ENCODE measurements around the gene ADD1.

The ADD1 gene

DNA sequence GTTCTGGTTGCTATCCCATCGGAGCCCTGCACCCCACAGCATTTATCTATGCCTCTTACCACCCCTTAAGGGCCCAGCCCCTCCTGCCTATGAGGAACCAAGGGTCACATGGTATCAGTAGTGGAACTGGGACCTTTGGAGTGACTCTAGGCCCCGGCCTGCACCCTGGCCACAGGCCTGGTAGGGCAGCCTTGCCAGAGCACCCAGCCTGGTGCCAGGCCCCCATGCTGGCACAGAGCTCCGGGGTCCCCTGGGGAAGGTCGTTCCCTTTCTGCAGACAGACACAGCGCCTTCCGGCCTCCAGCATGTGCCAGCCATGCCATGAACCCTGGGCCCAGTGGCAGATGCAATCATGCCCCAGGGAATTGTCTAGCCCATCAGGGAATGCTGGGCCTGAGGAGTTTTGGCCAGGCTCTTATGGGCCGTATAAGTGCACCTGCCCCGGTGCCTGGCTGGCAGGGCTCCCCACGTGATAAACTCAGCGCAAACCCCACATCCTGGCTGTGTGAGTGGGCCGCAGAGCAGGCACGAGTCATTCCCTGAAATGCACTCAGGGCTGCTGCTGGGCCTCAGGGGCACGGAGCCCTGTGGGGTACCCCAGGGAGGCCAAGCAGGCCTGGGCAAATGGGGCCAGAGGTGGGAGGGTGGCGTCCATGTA, 19.8 kb upstream of the ADD1 start:
- DNase-seq: no peak

DNA sequence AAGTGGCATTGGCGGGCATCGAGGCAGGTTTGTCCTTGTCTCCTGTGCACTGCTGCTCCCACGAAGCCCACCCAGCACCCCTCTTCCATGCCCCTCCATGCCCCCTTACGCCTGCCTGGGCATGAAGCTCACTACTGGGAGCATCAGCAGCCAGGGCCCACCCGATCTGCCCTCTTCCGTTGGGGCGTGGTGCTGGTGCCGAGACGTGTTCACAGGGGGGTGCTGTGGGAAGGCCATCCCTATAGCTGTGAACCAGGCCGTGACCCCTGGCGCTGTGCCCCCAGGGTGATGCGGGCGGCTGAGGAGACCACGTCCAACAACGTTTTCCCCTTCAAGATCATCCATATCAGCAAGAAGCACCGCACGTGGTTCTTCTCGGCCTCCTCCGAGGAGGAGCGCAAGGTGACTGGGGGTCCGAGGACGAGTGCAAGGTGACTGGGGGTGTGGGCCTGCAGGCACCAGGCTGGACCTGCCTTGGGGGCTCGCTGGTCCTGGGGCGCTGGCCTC, 19.3 kb upstream of the ADD1 start:
- DNase-seq: no peak

DNA sequence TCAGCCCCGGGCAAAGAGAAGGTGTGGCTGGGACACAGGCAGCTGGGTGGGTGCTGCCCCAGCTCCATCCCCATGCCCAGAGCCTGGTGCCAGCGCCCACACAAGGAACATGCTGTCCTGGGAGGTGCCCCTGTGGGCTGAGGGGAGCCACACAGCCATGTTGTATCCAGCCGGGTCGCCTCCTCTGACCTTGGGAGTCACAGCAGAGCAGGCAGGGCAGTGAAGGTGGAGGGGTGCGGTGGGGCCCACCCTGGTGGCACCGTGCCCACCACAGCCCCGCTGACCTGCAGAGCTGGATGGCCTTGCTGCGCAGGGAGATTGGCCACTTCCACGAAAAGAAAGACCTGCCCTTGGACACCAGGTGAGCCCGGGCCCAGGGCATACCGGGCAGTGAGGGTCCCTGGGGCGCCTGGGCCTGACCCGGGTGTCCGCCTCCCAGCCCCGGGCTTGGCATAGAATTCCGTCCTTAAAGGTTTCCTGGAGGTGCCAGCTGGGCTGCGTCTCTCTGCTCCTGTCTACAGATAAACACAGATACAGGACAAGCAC, 18.7 kb upstream of the ADD1 start:
- DNase-seq: no peak

DNA sequence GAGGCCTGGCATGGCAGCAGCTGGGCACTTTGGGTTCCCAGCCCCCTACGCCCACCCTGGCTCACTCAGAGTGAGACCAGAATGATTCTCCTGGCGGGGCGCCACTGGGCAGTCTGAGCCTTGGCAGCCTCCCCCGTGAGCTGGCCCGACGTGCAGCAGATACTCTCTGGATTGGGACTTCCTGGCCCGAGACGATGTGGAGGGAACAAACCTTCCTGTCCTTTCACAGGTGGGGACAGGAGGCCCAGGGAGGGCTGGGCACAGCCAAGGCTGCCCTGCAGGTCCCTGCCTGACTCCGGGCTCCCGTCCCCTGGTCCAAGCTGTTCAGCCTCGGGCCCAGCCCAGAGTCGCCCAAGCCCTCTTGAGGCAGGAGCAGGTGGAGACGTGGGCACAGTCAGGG, 17.9 kb upstream of the ADD1 start:
- DNase-seq: no peak

DNA sequence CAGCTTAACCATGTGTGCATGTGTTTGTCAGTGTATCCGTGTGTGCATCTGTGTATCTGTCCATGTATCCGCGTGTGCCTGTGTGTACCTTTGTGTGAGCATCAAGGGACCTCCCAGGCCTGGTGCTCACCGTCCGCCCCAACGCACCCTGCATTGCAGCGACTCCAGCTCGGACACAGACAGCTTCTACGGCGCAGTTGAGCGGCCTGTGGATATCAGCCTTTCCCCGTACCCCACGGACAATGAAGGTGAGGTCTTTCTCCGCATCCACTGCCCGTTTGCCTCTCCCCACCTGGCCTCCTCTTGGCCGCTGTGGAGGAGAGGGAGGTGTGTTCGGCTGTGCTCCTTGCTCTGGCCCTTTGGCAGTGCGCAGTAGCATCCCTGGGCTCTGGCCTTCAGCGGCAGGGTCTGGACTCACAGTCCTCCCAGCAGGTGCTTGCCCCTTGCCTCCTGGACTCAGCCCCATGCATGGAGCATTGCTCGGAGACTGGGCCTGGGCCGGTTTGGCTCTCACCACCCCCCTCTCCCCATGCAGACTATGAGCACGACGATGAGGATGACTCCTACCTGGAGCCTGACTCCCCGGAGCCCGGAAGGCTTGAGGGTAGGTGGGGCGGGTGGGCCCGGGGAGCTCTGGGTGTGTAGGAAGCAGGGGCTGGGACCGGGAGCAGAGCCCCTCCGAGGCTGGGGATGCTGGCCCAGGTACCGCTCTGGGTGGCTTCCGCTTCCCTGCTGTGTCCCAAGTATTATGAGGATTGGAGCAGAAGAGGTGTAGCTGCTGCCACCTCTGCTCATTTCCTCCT, 16.4 kb upstream of the ADD1 start:
- no peak for DNase-seq

DNA sequence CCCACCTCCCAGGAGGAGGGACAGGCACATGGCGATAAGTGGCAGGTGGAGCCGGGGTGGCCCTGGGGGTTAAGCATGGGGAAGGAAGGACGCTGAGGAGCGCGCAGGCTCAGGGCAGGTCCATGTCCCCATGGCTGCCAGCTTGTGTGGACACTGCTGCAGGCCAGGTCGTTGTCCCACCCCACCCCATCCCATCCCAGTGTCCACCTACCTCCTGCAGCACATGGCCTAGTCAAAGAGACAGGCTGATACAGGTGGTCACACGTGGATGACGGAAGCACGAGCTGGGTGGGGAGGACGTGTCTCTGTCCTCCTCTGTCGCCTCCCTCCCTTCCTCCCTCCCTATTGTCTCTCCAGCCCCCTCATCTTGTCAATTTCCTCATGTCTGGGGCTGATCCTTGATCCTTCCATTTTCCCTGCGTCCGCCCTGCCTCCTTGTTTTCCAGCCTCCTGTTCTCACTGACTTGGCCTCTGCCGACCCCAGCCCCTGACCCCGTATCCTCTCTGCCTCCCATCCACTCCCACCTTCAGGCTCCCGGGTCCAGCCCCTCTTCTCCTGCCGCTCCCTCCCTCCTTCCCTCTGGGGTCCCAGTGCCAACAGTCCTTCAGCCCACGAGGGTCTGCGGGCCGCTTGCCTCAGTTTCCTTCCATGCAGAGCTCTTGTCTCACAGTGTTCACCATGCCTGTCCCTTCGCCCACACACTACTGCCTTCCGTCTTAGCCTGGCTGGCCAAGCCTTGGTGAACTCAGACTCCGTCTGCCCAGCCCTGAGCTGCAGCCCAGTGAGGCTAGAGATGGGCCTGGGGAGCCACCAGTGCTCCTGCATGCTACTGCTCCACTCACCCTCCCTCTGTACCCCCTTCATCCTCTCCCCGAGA, 15.5 kb upstream of the ADD1 start:
- DNase-seq: no peak

DNA sequence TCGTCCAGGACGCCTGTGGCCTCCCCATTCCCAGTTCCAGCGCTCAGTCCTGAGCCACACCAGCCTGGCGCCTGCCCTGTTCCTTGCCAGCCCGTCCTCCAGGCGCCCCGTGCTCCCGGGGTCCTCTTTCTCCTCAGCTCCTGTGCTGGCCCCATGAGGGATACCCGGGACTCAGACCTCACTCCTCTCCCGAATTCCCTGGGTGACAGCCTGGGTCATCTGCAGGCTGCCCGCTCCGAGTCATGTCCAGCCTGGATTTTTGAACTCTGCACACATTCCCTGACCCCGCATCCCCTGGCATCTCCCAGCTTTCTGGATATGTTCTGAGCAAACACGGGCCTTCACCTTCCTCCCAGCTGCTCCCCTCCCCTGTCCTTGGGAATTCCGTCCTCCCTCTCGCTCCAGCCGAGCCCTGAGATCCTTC, 14.9 kb upstream of the ADD1 start:
- no peak for DNase-seq

DNA sequence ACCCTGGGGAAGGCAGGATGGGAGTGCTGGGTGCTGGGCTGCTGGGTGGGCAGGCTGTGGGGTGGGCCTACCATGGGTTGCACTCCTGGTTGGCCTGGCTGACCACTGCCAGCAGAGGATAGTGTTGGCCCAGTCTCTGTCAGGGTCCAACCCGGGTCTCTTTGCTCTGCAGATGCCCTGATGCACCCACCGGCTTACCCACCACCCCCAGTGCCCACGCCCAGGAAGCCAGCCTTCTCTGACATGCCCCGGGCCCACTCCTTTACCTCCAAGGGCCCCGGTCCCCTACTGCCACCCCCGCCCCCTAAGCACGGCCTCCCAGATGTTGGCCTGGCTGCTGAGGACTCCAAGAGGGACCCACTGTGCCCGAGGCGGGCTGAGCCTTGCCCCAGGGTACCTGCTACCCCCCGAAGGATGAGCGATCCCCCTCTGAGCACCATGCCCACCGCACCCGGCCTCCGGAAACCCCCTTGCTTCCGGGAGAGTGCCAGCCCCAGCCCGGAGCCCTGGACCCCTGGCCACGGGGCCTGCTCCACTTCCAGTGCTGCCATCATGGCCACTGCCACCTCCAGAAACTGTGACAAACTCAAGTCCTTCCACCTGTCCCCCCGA, 14.2 kb upstream of the ADD1 start:
- DNase-seq: no peak

DNA sequence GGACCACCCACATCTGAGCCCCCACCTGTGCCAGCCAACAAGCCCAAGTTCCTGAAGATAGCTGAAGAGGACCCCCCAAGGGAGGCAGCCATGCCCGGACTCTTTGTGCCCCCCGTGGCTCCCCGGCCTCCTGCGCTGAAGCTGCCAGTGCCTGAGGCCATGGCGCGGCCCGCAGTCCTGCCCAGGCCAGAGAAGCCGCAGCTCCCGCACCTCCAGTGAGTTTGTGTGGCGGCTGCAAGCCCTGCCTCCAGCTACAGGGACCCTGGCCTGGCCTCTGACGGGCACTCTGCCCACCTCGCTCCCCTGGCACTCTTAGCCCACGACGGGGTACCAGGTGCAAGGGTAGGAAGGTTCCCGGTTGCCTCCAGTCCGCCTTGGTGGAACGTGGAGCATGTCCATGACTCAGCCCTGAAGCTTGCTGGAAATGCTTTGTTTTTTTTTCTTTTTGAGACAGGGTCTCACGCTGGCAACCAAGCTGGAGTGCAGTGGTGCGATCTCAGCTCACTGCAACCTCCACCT, 13.7 kb upstream of the ADD1 start:
- DNase-seq: no peak

DNA sequence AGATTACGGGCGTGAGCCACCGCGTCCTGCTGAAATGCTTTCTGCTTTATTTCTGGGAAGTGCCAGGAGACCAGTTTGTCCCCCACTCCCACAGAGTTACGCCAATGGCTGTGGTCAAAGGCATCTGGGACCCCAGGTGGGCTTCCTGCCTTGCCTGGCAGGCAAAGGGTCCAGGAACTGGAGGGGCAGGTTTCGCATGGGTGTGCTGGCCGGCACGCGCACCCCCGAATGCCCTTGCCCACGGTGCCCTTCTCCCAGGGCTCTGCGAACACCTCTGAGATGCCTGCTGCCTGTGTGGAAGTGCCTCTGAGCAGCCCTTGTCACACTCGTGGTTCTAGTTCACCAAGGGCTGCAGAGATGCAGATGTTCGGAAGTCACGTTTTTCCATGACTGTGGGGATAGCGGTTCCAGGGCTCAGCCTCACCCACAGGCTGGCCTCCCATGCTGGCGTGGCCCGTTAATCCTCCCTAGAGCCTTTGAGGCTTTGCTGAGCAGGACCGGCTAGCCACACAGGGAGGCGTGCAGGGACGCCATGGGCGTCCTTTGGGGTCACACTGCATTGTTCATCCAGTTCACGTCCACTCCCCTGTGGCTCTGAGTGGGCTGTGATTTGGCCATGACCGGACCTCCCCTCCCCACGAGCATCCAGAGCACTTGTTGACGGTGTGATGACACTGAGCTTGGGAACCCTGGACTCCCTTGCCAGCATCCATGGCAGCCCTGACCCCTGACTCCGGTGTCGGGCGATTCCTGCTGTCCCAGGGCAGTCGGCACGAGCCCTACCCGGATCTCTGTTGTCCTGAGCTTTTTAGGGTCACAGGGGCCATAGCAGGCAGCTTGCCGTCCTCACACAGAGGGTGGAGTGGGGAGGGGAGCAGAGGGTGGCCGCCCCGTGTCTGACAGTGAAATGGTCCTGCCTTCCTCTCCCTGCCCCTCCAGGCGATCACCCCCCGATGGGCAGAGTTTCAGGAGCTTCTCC, 12.7 kb upstream of the ADD1 start:
- no peak for DNase-seq

DNA sequence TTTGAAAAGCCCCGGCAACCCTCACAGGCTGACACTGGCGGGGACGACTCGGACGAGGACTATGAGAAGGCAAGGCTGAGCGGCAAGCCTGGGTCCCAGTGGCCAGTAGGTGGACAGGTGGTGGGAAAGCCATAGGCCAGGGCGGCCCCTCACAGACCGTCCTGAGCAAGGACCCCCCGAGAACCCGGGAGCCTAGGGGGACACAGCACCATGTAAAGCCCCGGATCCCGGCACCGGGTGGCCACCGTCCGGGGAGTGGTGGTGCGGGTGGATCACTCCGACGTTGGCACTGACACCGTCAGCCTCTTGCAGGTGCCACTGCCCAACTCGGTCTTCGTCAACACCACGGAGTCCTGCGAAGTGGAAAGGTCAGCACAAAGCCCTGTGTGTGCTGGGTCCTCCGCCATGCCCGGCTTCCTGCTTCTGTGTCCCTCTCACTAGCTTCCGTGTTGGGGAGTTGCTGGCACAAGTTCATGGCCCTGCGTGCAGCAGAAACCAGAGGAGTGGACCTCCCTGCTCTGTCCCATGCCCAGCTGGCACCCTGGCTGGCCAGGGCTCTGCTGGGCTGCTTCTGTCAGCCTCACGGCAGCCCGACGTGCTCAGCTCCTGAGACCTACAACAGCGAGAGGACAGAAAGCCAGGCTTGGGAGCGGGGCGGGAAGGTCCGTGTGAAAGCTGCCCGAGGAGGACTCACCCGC, 11.9 kb upstream of the ADD1 start:
- no peak for DNase-seq

DNA sequence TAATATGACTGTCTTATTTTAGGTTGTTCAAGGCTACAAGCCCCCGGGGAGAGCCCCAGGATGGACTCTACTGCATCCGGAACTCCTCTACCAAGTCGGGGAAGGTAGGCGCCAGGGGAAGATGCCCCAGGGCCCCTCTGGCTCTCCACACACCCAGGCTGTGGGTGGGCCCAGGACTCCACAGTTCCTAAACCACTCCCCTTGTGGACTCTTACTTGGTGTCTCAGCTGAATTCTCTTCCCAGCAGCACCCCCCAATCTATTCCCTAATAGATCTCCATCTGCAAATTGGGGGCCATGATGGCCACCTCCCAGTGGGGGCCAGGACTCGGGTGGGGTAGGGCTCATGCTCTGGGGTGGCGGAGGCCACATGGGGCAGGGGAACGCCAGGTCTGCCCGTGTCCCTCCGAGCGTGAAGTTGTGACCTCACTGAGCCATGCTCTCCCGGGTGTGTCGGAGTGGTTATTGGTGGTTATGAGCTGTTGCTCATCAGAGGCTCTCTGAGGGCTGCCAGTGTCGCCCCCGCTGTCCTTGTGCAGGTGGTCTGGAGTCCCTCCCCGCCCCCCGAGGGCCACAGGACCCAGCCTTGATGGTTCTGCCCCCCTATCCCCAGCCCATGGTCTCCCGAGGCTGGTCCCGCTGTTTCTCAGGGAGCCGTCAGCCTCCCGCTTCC, 11.2 kb upstream of the ADD1 start:
- DNase-seq: no peak

DNA sequence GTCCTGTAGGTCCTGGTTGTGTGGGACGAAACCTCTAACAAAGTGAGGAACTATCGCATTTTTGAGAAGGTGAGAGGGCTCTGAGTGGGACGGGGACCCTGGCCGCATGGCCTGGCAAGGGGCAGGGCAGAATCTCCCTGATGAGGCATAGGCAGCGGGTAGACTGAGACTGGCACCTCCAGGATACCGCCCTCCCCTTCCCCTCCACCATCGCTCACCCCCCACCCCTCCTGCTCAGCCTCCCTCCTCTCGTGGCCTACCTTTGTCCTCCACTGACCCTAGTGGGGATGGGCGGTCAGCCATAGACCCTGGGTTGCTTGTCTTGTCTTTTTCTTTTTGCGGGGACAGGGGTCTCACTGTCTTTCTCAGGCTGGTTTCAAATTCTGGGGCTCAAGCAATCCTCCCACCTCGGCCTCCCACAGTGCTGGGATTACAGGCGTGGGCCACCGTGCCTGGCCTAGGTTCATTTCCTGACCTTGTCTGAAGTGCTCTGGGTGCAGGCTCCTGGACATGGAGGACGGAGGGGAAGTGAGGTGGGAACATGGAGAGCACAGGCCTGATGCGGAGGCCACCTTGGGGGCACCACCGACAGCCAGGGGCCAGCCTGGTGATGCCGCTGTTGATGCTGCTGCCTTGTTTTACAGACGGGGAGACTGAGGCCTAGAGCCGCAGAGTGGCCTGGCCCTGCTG, 10.5 kb upstream of the ADD1 start:
- DNase-seq: no peak

DNA sequence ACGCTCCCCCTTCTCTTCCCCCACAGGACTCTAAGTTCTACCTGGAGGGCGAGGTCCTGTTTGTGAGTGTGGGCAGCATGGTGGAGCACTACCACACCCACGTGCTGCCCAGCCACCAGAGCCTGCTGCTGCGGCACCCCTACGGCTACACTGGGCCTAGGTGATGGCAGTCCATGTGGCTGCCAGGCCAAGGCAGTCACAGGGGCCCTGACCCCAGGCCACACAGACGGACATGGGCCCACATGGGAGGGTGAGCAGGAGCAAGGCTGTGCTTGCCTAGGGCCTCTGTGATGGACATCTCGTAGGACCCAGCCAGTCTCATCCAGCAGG, 10.0 kb upstream of the ADD1 start:
- DNase-seq: no peak

DNA sequence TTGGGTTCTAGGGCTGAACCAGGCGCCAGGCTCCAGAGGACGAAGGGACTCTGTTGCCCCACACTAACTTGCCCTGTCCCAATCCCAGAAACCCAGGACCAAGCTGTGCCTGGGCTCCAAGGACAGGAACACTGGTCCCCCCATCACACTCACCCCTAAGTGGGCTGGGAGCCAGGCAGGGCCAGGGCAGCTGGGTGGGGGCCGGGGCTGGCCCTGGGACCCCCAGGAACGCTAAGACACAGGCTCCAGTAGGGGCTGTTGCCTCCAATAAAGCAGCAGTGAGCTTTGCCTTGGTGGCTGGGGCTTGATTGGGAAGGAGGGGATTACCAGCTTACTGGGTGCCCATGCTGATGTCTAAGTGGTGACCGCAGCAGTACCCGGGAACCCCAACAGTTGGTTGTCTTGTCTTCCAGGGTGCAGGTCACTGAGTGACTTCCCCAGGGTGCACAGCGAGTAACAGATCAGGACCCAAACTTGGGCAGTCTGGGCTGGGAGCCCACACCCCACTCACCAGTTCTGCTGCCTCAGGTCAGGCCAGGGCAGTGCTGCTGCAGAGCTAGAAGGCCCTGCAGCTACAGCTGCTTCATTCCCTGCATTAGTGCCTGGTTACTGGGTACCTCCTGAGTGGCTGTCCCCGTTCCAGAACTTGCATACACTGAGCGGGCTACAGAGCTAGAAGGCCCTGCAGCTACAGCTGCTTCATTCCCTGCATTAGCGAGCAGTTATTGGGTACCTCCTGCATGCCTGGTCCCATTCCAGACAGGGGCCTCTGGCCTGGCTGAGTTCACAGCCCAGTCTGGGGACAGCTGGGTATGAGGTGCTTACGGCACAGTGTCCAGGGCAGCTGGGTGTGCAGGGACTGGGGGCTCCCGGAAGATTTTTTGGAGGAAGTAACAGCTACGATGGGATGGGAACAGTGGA, 9.4 kb upstream of the ADD1 start:
- DNase-seq: no peak

DNA sequence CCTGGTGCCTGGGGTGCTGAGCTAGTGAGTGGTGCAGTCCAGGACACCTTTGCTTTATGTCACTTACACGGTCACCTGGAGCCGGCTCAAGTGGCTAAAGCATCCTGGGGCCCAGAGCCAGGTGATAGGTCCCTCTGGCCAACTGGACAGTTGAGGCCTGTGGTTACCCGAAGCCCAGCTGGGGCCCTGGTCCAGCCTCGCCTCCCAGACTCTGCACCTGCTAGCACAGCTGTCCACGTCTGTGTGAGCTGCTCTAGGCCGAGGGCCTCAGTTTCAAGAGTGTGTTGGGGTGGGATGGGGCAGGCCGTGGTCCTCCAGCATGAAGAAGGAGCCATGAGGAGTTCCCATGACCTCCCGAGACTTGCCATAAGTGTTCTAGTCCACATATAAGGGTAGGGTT, 7.7 kb upstream of the ADD1 start:
- DNase-seq: no peak

DNA sequence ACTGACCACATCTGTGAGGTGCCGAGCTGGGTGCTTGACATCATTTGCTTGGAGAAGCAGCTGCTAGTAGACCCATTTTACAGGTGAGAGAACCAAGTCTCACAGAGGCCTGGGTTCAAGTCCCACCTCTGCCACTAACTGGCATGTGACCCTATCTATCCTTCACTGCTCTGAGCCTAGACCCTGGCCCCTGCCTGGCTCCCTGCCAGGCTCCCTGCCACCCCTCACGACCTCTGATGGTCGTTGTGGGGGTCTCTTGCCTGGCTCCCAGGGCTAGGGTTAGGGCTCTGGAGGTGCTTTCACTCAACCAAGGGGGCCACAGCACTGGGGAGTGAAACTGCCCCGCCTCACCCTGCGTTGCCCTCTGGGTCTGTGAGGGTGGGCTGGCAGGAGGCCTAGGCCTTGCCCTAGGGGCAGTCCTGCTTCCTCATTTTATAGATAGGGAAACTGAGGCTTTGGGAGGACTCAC, 7.2 kb upstream of the ADD1 start:
- DNase-seq: no peak
